Thoracic aorta (tissue), 2 donors: ENCODE results near the gene CNTNAP2. TPM values are rescaled to one million over a fixed set of nuclear protein-coding genes. Genes with fewer than 3 reads are reported as not detected.
"Not testable (repeated sequence)": the region's sequence is repeated elsewhere in the genome, so short reads cannot be mapped to it uniquely, and the experiment has no call there.

Experiments used
- ATAC-seq: fragments of 150-250 bp; one replicate; pipeline ENCODE4 v1.8.0; 2017; ENCODE audit warnings: low read depth; ENCODE audit not compliant: insufficient number of reproducible peaks, low FRiP score
- DNase-seq: peaks from one replicate; pipeline ENCODE4 v3.0.0-alpha.2; 2020; ENCODE audit warnings: low spot score
- H3K27ac ChIP-seq, 2 donors: fragments of 200-600 bp; sonication (generic); 1 replicate in 1 of 2; 2 replicates in 1 of 2; pipeline ENCODE4 v1.5.1; 2016; ENCODE audit warnings: mild to moderate bottlenecking in 2 of 2, moderate library complexity in 2 of 2
- H3K27me3 ChIP-seq: fragments of 200-600 bp; sonication (generic); replicated peaks from 2 replicates; pipeline ENCODE4 v1.6.0; 2016; ENCODE audit warnings: mild to moderate bottlenecking; ENCODE audit not compliant: insufficient read depth
- H3K36me3 ChIP-seq: fragments of 200-600 bp; sonication (generic); one replicate; pipeline ENCODE4 v1.5.1; 2016
- H3K4me1 ChIP-seq, 2 donors: fragments of 200-600 bp; sonication (generic); 1 replicate in 1 of 2; 2 replicates in 1 of 2; pipeline versions ENCODE4 v1.5.1 to v1.6.0; 2016; ENCODE audit warnings: low read depth in 2 of 2, mild to moderate bottlenecking in 1 of 2; ENCODE audit not compliant: control insufficient read depth in 1 of 2
- H3K4me3 ChIP-seq: fragments of 200-600 bp; sonication (generic); 2 replicates; pipeline ENCODE4 v1.5.1; 2016; ENCODE audit warnings: mild to moderate bottlenecking
- H3K9me3 ChIP-seq: fragments of 200-600 bp; sonication (generic); 2 replicates; pipeline ENCODE4 v1.5.1; 2016
- CTCF ChIP-seq: fragments of 200-600 bp; sonication (generic); IDR thresholded peaks from one replicate; pipeline ENCODE4 v1.5.1; 2019; ENCODE audit warnings: antibody characterized with exemption
- total RNA-seq, 2 donors: library from RNA; depleted of rRNA; stranded (reverse); fragments of >200 nt; gene quantifications; one replicate each; pipeline versions ENCODE4 v1.1.0 to v1.2.3, GENCODE V29; 2016

CNTNAP2 gene
- total RNA-seq, 2 donors from 2014 or later: not detected

GRCh38 chr7:146235195-146235594 is 118.6 kb downstream of the CNTNAP2 start:
- Histone ChIP-seq H3K36me3 (no peaks in the 10 kb centered on the region), H3K27me3 (no peaks in the 10 kb centered on the region), H3K4me3 (no peak overlapping the region), H3K27ac (no peak overlapping the region), H3K9me3 (no peaks in the 10 kb centered on the region), H3K4me1 (no peaks in the 10 kb centered on the region)
- DNase-seq: no peak
- no peak for TF ChIP-seq CTCF
- ATAC-seq: no peak

GRCh38 chr7:146242661-146243060 is 126.1 kb downstream of the CNTNAP2 start:
- ATAC-seq: no peak
- Histone ChIP-seq H3K4me3 (no peak overlapping the region), H3K27ac (no peak overlapping the region), H3K27me3 (no peaks in the 10 kb centered on the region), H3K9me3 (no peaks in the 10 kb centered on the region), H3K4me1 (no peaks in the 10 kb centered on the region), H3K36me3 (no peaks in the 10 kb centered on the region)
- TF ChIP-seq CTCF: no peak
- DNase-seq: no peak

GRCh38 chr7:146247991-146248390 is 131.4 kb downstream of the CNTNAP2 start:
- not testable (repeated sequence) for H3K9me3 ChIP-seq, H3K36me3 ChIP-seq, DNase-seq, H3K4me1 ChIP-seq, ATAC-seq, H3K27me3 ChIP-seq, H3K27ac ChIP-seq
- peak overlapping the region; percentile 11 for H3K4me3 ChIP-seq

GRCh38 chr7:146248744-146249143 is 132.1 kb downstream of the CNTNAP2 start:
- not testable (repeated sequence) for H3K27ac ChIP-seq, H3K36me3 ChIP-seq, H3K4me1 ChIP-seq, H3K9me3 ChIP-seq, ATAC-seq, H3K27me3 ChIP-seq, DNase-seq, H3K4me3 ChIP-seq

- Histone ChIP-seq H3K27me3 (no peaks in the 10 kb centered on the region), H3K36me3 (no peaks in the 10 kb centered on the region), H3K4me3 (no peak overlapping the region), H3K9me3 (no peaks in the 10 kb centered on the region), H3K27ac (no peak overlapping the region), H3K4me1 (no peaks in the 10 kb centered on the region)
- TF ChIP-seq CTCF: no peak
- ATAC-seq (no peak), DNase-seq (no peak)
Measured at GRCh38 chr7:146249272-146249671, 132.7 kb downstream of the CNTNAP2 start.

GRCh38 chr7:146255609-146256008 is 139.0 kb downstream of the CNTNAP2 start:
- H3K9me3 ChIP-seq: no peaks in the 10 kb centered on the region
- no peaks in the 10 kb centered on the region for H3K36me3 ChIP-seq
- no peak overlapping the region for H3K4me3 ChIP-seq
- no peaks in the 10 kb centered on the region for H3K4me1 ChIP-seq
- no peaks in the 10 kb centered on the region for H3K27me3 ChIP-seq
- no peak overlapping the region for H3K27ac ChIP-seq
- no peak for TF ChIP-seq CTCF
- ATAC-seq (no peak), DNase-seq (no peak)
